Dermis lymphatic vessel endothelial cell (primary cell): ENCODE data around the gene TNFAIP3. TPM values are rescaled to one million over a fixed set of nuclear protein-coding genes. Genes with fewer than 3 reads are reported as not detected.

Source experiments
- total RNA-seq: library from RNA; depleted of rRNA; stranded (reverse); fragments of >200 nt; gene quantifications from 2 replicates; pipeline ENCODE4 v1.2.1, GENCODE V29; 2014

Gene TNFAIP3
- 2.8 and 3.4 TPM in 2 replicates for total RNA-seq

GRCh38 chr6:137866914-137867684 is at the start of gene TNFAIP3:
Gene TNFAIP3, plus strand, starts transcription at chr6:137867259. Its CDS starts 3,969 bp downstream, at chr6:137871228.

Other genes starting within 250 kb of the TNFAIP3 start
- 15.8 and 19.0 TPM in 2 replicates for gene PERP, start 240.2 kb downstream of the TNFAIP3 start, total RNA-seq